DOHH2 (cell line): ENCODE measurements around the gene CIDEB.

Source experiments
- EZH2phosphoT487 ChIP-seq: fragments of 200-600 bp; sonication (generic); IDR thresholded peaks from 2 replicates; pipeline ENCODE4 v1.6.1; 2017; ENCODE audit warnings: borderline replicate concordance, mild to moderate bottlenecking, antibody characterized with exemption, low read length, moderate library complexity, mixed read lengths
- TF ChIP-seq, protein P1 (sequence below): fragments of 200-600 bp; sonication (generic); IDR thresholded peaks from one replicate; pipeline ENCODE4 v1.5.1; 2014; ENCODE audit warnings: antibody characterized with exemption, mild to moderate bottlenecking, low read depth, low read length; ENCODE audit not compliant: poor library complexity, severe bottlenecking

DNA sequence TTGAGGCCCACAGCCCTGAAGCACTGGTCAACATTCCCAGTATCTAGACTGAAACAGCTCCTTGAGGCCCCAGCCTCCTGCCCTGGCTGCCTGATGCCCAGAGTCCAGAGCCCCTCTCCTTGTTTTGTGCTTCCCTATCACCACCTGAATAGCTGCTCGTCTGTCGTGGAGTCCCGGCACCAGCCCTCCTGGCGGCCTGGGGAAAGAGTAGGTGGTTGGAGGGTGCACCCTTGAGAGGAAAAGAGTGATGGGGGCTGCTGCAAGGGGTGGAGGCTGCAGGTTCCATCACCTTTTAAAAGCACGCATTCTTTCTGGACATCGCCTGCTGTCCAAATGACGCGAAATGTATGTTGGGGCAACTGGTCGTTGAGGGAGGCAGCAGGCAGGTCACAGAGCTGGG lies 39.6 kb downstream of the CIDEB start:
- TF ChIP-seq, protein P1, sequence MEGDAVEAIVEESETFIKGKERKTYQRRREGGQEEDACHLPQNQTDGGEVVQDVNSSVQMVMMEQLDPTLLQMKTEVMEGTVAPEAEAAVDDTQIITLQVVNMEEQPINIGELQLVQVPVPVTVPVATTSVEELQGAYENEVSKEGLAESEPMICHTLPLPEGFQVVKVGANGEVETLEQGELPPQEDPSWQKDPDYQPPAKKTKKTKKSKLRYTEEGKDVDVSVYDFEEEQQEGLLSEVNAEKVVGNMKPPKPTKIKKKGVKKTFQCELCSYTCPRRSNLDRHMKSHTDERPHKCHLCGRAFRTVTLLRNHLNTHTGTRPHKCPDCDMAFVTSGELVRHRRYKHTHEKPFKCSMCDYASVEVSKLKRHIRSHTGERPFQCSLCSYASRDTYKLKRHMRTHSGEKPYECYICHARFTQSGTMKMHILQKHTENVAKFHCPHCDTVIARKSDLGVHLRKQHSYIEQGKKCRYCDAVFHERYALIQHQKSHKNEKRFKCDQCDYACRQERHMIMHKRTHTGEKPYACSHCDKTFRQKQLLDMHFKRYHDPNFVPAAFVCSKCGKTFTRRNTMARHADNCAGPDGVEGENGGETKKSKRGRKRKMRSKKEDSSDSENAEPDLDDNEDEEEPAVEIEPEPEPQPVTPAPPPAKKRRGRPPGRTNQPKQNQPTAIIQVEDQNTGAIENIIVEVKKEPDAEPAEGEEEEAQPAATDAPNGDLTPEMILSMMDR, result no peak
- no peak for TF ChIP-seq EZH2phosphoT487
